C4-2B (cell line): ENCODE results near the gene PLGRKT.
"Not testable (repeated sequence)": the region's sequence is repeated elsewhere in the genome, so short reads cannot be mapped to it uniquely, and the experiment has no call there.

Experiments used
- H3K27ac ChIP-seq: fragments of 450-650 bp; 2 replicates; pipeline ENCODE4 v1.5.1; 2017
- ZFX ChIP-seq: fragments of 450-650 bp; IDR thresholded peaks from 2 replicates; pipeline ENCODE4 v1.6.1; 2017
- TF ChIP-seq, protein P1 (sequence below): fragments of 450-650 bp; conservative IDR thresholded peaks from 2 replicates; pipeline ENCODE4 v1.5.1; 2017; ENCODE audit warnings: mild to moderate bottlenecking

The PLGRKT gene

DNA sequence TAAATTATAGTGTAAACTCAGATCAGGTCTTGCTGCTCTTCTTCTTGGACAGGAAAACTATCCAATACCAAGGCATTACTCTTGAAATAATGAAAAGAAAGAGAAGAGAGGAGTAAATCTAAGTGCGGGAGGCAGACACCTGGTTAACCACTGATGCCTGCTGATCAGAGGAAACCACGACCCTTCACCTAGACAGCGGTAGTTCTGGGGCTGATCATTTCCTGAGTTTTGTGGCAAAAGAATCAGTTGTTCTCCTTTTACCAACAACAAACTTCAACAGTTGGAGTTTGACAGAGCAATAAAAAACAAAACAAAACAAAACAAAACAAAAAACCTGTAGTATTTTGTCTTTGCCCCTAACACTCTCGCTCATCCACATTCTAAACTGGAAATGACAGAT, 101.0 kb downstream of the PLGRKT start:
- no peak overlapping the region for H3K27ac ChIP-seq
- TF ChIP-seq ZFX = no peak
- TF ChIP-seq, protein P1, sequence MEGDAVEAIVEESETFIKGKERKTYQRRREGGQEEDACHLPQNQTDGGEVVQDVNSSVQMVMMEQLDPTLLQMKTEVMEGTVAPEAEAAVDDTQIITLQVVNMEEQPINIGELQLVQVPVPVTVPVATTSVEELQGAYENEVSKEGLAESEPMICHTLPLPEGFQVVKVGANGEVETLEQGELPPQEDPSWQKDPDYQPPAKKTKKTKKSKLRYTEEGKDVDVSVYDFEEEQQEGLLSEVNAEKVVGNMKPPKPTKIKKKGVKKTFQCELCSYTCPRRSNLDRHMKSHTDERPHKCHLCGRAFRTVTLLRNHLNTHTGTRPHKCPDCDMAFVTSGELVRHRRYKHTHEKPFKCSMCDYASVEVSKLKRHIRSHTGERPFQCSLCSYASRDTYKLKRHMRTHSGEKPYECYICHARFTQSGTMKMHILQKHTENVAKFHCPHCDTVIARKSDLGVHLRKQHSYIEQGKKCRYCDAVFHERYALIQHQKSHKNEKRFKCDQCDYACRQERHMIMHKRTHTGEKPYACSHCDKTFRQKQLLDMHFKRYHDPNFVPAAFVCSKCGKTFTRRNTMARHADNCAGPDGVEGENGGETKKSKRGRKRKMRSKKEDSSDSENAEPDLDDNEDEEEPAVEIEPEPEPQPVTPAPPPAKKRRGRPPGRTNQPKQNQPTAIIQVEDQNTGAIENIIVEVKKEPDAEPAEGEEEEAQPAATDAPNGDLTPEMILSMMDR = no peak

DNA sequence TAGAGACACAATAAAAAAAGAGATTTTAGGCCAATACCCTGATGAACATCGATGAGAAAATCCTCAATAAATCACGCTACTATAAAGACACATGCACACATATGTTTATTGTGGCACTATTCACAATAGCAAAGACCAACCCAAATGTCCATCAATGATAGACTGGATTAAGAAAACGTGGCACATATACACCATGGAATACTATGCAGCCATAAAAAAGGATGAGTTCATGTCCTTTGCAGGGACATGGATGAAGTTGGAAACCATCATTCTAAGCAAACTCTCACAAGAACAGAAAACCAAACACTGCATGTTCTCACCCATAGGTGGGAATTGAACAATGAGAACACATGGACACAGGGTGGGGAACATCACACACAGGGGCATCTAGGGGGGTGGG, 106.4 kb downstream of the PLGRKT start:
- not testable (repeated sequence) for H3K27ac ChIP-seq

GRCh38 chr9:5326893-5327548, 110.7 kb downstream of the PLGRKT start:
- TF ChIP-seq ZFX = no peak
- TF ChIP-seq, protein P1 = no peak
- H3K27ac ChIP-seq = no peak overlapping the region

DNA sequence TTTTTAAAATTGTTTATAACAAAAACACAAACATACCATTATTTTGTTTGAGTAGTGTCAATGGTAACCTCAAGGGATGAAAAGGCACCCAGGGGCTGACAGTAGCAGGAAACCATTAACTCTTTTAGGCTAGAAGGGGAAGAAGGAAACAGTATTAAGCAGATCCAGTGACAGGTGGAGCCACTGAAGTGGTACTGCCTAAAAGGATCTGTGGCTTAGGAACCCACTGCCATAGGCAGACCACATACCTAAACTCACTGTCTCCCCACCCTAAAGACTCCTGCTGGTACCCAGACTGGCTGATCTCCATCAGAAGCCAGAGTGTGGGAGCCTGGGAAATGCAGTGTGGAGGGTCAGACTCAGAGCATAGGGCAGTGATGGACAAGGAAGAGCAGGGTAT, 111.5 kb downstream of the PLGRKT start:
- TF ChIP-seq, protein P1 = no peak
- no peak for TF ChIP-seq ZFX

GRCh38 chr9:5321601-5322000, 116.1 kb downstream of the PLGRKT start:
- not testable (repeated sequence) for H3K27ac ChIP-seq

More for the DNA sequence above, 111.5 kb downstream of the PLGRKT start:
- H3K27ac ChIP-seq = no peak overlapping the region

- H3K27ac ChIP-seq = no peak overlapping the region
- TF ChIP-seq, protein P1 = peak; percentile 20
- no peak for TF ChIP-seq ZFX
These were observed 116.7 kb downstream of the PLGRKT start for GRCh38 chr9:5321058-5321457.

- not testable (repeated sequence) for H3K27ac ChIP-seq
These were observed 121.3 kb downstream of the PLGRKT start for GRCh38 chr9:5316406-5316805.

DNA sequence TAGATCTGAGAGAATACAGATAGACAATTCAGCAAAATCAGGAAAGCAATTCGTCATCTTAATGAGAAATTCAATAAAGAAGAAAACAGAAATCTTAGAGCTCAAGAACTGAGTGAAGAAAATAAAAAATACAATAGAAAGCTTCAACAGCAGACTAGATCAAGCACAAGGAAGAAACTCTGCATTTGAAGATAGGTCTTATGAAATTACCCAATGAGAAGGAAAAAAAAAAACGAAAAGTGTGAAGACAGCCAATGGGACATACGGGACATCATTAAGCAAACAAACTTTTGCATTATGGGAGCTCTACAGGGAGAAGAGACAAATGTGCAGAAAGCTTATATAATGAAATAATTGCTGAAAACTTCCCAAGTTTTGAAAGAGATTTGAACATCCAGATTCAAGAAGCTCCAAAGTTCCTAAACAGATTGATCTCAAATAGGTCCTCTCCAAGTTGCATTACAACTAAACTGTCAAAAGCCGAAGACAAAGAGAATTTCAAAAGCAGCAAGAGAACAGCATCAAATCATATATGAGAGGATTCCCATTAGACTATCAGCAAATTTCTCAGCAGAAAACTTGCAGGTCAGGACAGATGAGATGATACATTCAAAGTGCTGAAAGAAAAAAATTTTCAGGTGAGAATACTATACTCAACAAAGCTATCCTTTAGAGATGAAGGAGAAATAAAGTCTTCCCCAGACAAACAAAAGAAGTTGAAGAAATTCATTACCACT, 122.4 kb downstream of the PLGRKT start:
- H3K27ac ChIP-seq = no peak overlapping the region
- TF ChIP-seq, protein P1 = no peak
- no peak for TF ChIP-seq ZFX

- TF ChIP-seq ZFX = no peak
- TF ChIP-seq, protein P1 = no peak
- H3K27ac ChIP-seq = no peak overlapping the region
These were observed 126.9 kb downstream of the PLGRKT start for GRCh38 chr9:5310851-5311250.
